Measurements from ENCODE around the gene RALGPS1.
A peak's percentile ranks its signal among the peaks of the same experiment; 100 is the strongest.

RALGPS1 gene

GRCh38 chr9:127137640-127138360 lies 223.2 kb downstream of the RALGPS1 start:
- DNase-seq (ENCODE audit: low read depth): no peak

DNA sequence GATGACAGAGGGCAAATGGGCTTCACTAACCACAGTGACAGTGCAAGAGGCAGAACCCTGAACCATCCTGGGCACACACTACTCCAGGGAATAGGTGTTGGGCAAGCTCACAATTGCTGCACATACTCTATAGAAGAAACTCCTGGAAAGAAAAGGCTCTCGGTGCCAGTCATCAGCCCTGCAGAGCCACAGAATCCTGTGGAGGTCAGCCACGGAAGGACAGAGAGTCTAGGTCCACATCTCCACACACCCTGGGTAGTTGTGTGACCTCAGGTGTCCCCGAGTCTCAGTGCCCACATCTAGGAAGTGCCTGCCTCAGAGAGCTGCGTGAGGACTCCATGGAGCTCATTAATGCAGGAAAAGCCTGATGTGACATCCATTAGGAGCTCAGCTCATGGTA lies 223.9 kb downstream of the RALGPS1 start:
- DNase-seq (ENCODE audit: low read depth): no peak

GRCh38 chr9:127139071-127139731 lies 224.6 kb downstream of the RALGPS1 start:
- DNase-seq (ENCODE audit: low read depth): no peak

- DNase-seq (ENCODE audit: low read depth): no peak
Measured at GRCh38 chr9:127139775-127140174, 225.2 kb downstream of the RALGPS1 start.

DNA sequence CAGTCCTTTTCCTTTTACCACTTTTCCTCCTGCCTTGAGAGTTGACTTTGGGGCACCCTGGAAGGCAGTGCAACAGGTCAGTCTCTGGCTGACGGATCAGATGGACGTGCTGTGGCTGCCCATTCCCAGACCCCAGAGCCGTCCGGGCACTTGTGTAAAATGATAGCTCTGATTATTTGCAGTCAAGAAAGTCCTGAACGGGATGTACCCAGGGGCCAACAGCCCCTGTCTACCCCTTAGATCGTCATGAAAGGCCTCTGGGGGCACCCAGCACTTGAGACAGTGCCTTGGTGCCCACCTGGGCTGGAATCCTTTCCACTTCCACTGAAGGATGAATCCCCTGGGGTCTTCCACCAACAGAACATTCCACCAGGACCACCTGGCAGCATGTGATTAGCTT lies 225.6 kb downstream of the RALGPS1 start:
- no peak for DNase-seq (ENCODE audit: low read depth)

- DNase-seq (ENCODE audit: low read depth): no peak
Measured at GRCh38 chr9:127140842-127141675, 226.5 kb downstream of the RALGPS1 start.

DNA sequence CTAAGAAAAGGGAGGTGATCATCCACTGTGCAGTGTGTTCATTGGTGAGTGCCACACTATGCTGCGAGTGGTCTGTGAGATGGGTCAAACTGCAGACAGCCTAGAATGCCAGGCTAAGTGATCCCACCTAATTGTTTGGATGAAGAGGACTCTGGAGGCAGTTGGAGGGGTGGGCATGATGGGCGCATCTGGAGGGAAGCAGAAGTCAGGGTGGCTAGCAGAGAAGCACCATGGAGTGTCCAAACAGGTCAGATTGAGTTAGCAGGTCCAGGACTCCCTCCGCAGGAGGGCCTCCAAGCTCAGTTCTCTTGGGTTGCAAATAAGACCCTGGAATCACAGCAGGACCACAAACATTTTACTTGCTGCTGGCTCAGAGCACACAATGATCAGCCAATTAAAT lies 227.7 kb downstream of the RALGPS1 start:
- no peak for DNase-seq (ENCODE audit: low read depth)

DNA sequence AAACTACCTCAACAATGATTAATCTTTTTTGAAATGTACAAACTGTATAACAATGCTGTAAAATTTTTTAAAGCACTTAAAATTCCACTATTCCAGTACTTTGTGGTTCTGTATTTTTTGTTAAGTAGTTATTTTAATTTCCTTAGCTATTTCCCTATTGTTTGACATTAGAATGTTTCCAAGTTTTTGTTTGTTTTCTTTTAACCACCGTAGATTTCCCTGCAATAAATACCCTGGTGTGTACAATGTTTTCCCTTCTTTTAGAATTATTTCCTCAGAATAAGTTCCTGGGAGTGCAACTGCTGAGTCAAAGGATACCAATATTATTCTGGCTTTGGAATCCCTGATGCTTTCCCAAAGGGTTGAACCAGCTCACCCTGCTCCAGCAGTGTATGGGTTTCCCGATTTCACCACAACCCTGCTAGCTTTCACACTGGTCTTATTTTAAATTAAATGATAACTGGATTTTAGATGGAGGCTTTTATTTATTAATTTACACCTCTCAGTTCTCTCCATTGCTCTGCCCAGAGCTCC lies 228.4 kb downstream of the RALGPS1 start:
- DNase-seq (ENCODE audit: low read depth): peak; percentile 43

- no peak for DNase-seq (ENCODE audit: low read depth)
Measured at GRCh38 chr9:127143920-127144465, 229.4 kb downstream of the RALGPS1 start.

GRCh38 chr9:127144670-127145445 lies 230.3 kb downstream of the RALGPS1 start:
- DNase-seq (ENCODE audit: low read depth): no peak

DNA sequence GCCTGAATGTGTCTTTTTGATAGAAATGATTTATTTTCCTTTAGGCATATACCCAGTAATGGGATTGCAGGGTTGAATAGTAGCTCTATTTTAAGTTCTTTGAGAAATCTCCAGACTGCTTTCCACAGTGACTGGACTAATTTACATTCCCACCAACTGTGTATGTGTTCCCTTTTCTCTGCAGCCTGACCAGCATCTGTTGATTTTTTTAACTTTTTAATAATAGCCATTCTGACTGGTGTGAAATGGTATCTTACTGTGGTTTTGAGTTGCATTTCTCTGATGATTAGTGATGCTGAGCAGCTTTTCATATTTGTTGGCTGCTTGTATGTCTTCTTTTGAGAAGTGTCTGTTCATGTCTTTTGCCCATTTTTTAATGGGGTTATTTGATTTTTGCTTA lies 232.3 kb downstream of the RALGPS1 start:
- DNase-seq (ENCODE audit: low read depth): peak; percentile 65

DNA sequence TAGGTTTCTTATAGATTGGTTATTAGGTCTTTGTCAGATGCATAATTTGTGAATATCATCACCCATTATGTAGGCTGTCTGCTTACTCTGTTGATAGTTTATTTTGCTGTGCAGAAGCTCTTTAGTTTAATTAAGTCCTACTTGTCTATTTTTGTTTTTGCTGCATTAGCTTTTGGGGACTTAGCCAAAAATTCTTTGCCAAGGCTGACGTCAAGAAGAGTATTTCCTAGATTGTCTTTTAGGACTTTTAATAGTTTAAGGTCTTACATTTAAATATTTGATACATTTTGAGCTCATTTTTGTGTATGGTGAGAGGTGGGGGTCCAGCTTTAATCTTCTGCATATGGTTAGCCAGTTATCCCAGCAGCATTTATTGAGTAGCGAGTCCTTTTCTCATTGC lies 232.7 kb downstream of the RALGPS1 start:
- DNase-seq (ENCODE audit: low read depth): no peak

DNA sequence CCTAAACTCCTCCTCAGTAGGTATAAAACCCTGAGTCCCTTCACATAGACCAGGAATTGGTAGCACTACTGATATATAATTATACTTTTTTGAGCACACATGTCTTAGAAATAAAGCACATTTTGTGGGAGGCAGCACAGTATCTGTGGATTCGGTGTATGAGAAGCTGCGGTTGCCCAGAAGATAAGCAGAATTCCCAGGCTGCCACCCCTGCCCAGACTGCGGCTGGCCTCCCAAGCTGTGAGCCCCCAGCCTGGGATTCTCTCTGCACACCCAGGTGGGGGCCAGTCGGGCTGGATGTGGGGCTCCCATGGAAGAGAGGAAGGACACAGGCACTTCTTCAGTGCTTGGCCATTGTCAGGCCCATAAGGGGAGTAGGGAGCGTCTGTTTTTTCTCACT lies 233.4 kb downstream of the RALGPS1 start:
- DNase-seq (ENCODE audit: low read depth): no peak

- DNase-seq (ENCODE audit: low read depth): no peak
Measured at GRCh38 chr9:127149010-127149409, 234.4 kb downstream of the RALGPS1 start.

DNA sequence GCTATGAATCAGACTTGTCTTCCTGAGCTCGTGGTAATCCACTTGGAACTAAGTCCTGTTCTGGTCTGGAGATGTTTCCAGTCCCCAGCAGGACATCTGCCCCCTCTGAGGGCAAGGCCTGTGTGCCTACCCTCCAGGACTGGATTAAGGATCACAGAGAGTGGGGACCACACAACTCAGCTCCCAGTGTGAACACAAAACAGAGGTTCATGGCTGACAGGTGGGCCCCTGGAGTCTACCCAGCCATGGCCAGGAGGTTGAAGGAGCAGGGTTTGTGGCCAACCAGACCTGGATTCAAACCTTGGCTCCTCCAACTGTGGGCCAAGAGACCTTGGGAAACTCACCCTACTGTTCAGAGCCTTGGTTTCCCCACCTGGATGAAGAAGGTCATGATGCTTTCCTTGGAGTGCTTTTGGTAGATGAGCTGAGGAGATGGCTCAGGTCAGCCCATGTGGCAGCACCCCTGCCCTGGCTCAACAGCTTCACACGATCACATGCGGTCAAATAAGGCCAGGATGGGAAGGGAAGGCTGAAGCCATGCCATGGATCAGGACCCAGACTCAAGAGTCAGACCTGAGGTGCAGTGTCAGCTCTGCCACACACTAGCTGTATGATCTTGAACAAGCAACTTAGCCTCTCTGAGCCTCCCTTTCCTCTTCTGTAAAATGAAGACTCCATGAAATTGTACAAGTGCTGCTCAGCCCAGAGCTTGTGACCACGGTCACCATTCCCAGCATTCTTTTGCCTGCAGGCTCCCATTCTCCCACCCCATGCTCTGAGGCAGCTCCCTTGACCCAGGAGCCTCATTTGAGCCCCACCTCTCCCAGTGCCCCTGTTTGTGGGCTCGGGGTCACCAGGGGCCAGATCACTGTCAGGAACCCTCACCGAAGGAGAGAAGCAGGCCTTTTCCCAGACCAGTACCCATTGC lies 235.1 kb downstream of the RALGPS1 start:
- peak; percentile 59 for DNase-seq (ENCODE audit: low read depth)

DNA sequence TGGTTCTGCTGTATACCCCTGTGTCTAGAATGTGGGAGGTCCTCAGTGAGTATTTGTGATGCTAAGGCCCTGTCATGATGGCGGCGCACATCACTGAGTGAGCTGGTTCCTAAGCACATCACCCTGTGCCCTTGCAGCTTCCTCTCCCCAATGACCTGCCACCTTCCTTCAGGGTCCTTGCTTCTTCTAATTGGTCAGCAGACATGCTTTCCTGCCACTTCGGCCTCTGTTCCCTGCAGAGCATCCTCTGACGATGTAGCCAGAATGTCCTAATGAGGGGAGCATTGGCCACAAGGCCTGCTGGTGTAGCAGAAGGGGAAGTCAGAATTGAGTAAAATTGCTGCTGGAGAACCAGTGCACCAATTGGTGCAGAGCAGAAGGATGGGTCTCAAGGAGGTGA lies 238.9 kb downstream of the RALGPS1 start:
- DNase-seq (ENCODE audit: low read depth): no peak

GRCh38 chr9:127154003-127154389 lies 239.4 kb downstream of the RALGPS1 start:
- DNase-seq (ENCODE audit: low read depth): no peak

DNA sequence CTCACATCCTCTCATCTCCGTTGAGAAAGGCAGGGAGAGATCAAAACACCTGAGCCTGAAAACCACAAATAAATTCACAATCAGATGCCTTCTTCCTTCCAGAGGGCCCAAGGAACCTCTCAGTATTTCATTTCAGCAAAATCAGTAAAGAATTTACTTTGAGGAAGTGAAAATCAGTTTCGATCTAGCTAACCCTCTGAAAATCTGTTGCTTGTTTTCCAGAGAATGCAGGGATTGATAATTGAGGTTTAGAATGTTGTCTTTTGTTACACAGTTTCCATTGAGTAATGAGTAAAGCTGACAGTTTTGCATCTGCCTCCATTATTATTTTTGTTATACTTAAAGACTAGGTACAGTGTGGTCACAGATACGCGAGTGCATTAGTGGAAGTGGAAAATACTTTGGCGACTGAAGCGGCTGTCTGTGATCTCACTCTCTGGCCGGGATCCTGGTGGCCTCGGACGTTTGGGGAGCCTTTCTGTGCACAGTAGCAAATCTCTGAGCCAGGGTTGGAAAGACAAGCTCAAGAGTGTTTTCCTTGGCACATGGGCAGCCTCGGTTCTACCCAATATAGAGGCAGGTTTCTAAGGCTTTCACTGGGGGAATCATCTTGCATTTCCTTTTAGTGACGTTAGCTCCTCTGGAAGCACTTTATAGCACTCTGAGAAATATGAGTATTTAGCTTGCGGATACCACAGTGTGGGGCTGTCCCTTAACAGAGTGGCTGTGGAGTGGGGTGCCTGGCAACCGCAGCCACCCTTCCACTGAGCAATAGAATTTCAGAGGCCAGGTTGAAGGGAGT lies 240.0 kb downstream of the RALGPS1 start:
- DNase-seq (ENCODE audit: low read depth): peak; percentile 93

- DNase-seq (ENCODE audit: low read depth): no peak
Measured at GRCh38 chr9:127155314-127155960, 240.9 kb downstream of the RALGPS1 start.
